SK-N-SH (cell line): ENCODE data around the gene SLC5A9. TPM values are rescaled to one million over a fixed set of nuclear protein-coding genes. Genes with fewer than 3 reads are reported as not detected.

Source experiments
- CTCF ChIA-PET: fragments of 300-600, 350-600 bp; formaldehyde crosslinking; extraction: SDS; loops from one replicate; lab custom pipeline; 2021; lab: Yijun Ruan, JAX
- POLR2A ChIA-PET: fragments of 350-600 bp; sonication (Branson Sonifier 250); formaldehyde crosslinking; extraction: SDS; loops from one replicate; lab custom pipeline; 2020; ENCODE audit warnings: antibody characterized with exemption, inconsistent platforms; lab: Yijun Ruan, JAX
- DNase-seq: peaks from one replicate; pipeline ENCODE4 v3.0.0; 2012
- H2AFZ ChIP-seq: fragments of 200-600 bp; sonication (generic); 2 replicates; pipeline ENCODE4 v1.8.1; 2016; ENCODE audit warnings: antibody characterized with exemption, mild to moderate bottlenecking, low read depth
- H3F3A ChIP-seq: fragments of 200-600 bp; sonication (generic); replicated peaks from 2 replicates; pipeline ENCODE3; 2016; ENCODE audit warnings: antibody characterized with exemption, mild to moderate bottlenecking; ENCODE audit not compliant: insufficient read depth
- H3K27ac ChIP-seq, 2 experiments: fragments of 200-500 bp in 1 of 2; fragments of 200-600 bp in 1 of 2; sonication (Bioruptor generic) in 1 of 2; sonication (generic), shearing (Covaris generic) in 1 of 2; 2 replicates each; pipeline versions ENCODE4 v1.5.1 to v1.6.1; 2014 to 2016; ENCODE audit warnings: low read depth in 2 of 2, inconsistent platforms in 1 of 2, low read length in 1 of 2, mild to moderate bottlenecking in 1 of 2, mixed read lengths in 1 of 2
- H3K27me3 ChIP-seq: fragments of 200-600 bp; sonication (generic), shearing (Covaris generic); 2 replicates; pipeline ENCODE4 v1.6.1; 2016; ENCODE audit warnings: mixed run types; ENCODE audit not compliant: insufficient read depth
- H3K36me3 ChIP-seq, 2 experiments: fragments of 200-500 bp in 1 of 2; fragments of 200-600 bp in 1 of 2; sonication (Bioruptor generic) in 1 of 2; sonication (generic) in 1 of 2; replicated peaks in 1 of 2; 2 replicates each; pipeline versions ENCODE3 to v1.5.1; 2014 to 2016; ENCODE audit warnings: low read length in 1 of 2, mild to moderate bottlenecking in 1 of 2; ENCODE audit not compliant: insufficient read depth in 2 of 2, control insufficient read depth in 1 of 2
- H3K4me1 ChIP-seq, 2 experiments: fragments of 200-500 bp in 1 of 2; fragments of 200-600 bp in 1 of 2; sonication (Bioruptor generic) in 1 of 2; sonication (generic), shearing (Covaris generic) in 1 of 2; 2 replicates each; pipeline versions ENCODE4 v1.5.1 to v1.6.1; 2014 to 2016; ENCODE audit warnings: low read depth in 1 of 2, low read length in 1 of 2, mixed run types in 1 of 2; ENCODE audit not compliant: insufficient read depth in 2 of 2, control insufficient read depth in 1 of 2
- H3K4me2 ChIP-seq: fragments of 200-600 bp; sonication (generic), shearing (Covaris generic); 2 replicates; pipeline ENCODE4 v1.6.1; 2017; ENCODE audit warnings: mixed run types
- H3K4me3 ChIP-seq, 2 experiments: fragments of 200-500 bp in 1 of 2; fragments of 200-600 bp in 1 of 2; sonication (Bioruptor generic) in 1 of 2; sonication (generic), shearing (Covaris generic) in 1 of 2; 2 replicates each; pipeline versions ENCODE4 v1.5.1 to v1.8.1; 2014 to 2016; ENCODE audit warnings: low read depth in 2 of 2, inconsistent platforms in 1 of 2, low read length in 1 of 2, mild to moderate bottlenecking in 1 of 2, mixed read lengths in 1 of 2, moderate library complexity in 1 of 2
- H3K79me2 ChIP-seq: fragments of 200-600 bp; sonication (generic); 2 replicates; pipeline ENCODE4 v1.8.1; 2017; ENCODE audit warnings: mild to moderate bottlenecking; ENCODE audit not compliant: insufficient read depth
- H3K9ac ChIP-seq: fragments of 200-600 bp; sonication (generic); 2 replicates; pipeline ENCODE4 v1.6.1; 2017; ENCODE audit warnings: mixed run types
- H3K9me2 ChIP-seq: fragments of 200-600 bp; sonication (generic); 2 replicates; pipeline ENCODE4 v1.6.1; 2017; ENCODE audit warnings: mixed run types
- H3K9me3 ChIP-seq: fragments of 200-600 bp; sonication (generic); 2 replicates; pipeline ENCODE4 v1.6.1; 2017; ENCODE audit warnings: mixed run types, mild to moderate bottlenecking, moderate library complexity
- H4K20me1 ChIP-seq: fragments of 200-600 bp; sonication (generic); 2 replicates; pipeline ENCODE4 v1.6.1; 2017; ENCODE audit warnings: mild to moderate bottlenecking, mixed run types; ENCODE audit not compliant: insufficient read depth
- CHD2 ChIP-seq: fragments of 150-350 bp; IDR thresholded peaks from 2 replicates; pipeline ENCODE4 v1.6.1; 2018; ENCODE audit warnings: low read length; ENCODE audit not compliant: partially characterized antibody
- EP300 ChIP-seq, 2 experiments: IDR thresholded peaks; 2 replicates each; pipeline versions ENCODE4 v1.4.0 to v1.6.1; 2012; ENCODE audit warnings: borderline replicate concordance in 1 of 2, low read depth in 1 of 2, low read length in 1 of 2
- EZH2phosphoT487 ChIP-seq: fragments of 200-600 bp; sonication (generic); IDR thresholded peaks from 2 replicates; pipeline ENCODE4 v1.6.1; 2017; ENCODE audit warnings: low read depth, mixed run types, mild to moderate bottlenecking, antibody characterized with exemption, moderate library complexity, borderline replicate concordance
- FOXJ3 ChIP-seq: sonication (generic); formaldehyde crosslinking; IDR thresholded peaks from 2 replicates; pipeline ENCODE4 v1.5.1; 2020; ENCODE audit warnings: mild to moderate bottlenecking, missing genetic modification reagents
- FOXM1 ChIP-seq: IDR thresholded peaks from 2 replicates; pipeline ENCODE4 v1.4.0; 2012; ENCODE audit warnings: low read depth, mild to moderate bottlenecking
- GABPA ChIP-seq: IDR thresholded peaks from 2 replicates; pipeline ENCODE4 v1.4.0; 2012; ENCODE audit warnings: low read depth, mild to moderate bottlenecking
- GATA2 ChIP-seq: sonication (generic); formaldehyde crosslinking; IDR thresholded peaks from 2 replicates; pipeline ENCODE4 v1.5.0; 2020; ENCODE audit warnings: mild to moderate bottlenecking, missing genetic modification reagents
- NRF1 ChIP-seq: IDR thresholded peaks from 2 replicates; pipeline ENCODE4 v1.6.1; 2012; ENCODE audit warnings: low read depth, mild to moderate bottlenecking, low read length
- PBX3 ChIP-seq: IDR thresholded peaks from 2 replicates; pipeline ENCODE4; 2012
- RCOR1 ChIP-seq: fragments of 150-350 bp; IDR thresholded peaks from 2 replicates; pipeline ENCODE4 v1.6.1; 2017; ENCODE audit warnings: antibody characterized with exemption, low read length
- RFX5 ChIP-seq: IDR thresholded peaks from 2 replicates; pipeline ENCODE4 v1.6.1; 2012; ENCODE audit warnings: mild to moderate bottlenecking, improper control_type of control experiment, low read length
- RXRA ChIP-seq: IDR thresholded peaks from 2 replicates; pipeline ENCODE4 v1.4.0; 2012; ENCODE audit warnings: low read depth, mild to moderate bottlenecking, borderline replicate concordance
- SIN3A ChIP-seq: IDR thresholded peaks from 2 replicates; pipeline ENCODE4 v1.6.1; 2012; ENCODE audit warnings: low read depth, mild to moderate bottlenecking, low read length, moderate library complexity, borderline replicate concordance
- SMC3 ChIP-seq: IDR thresholded peaks from 2 replicates; pipeline ENCODE4 v1.6.1; 2012; ENCODE audit warnings: low read depth, low read length, improper control_type of control experiment
- TAF1 ChIP-seq: IDR thresholded peaks from 2 replicates; pipeline ENCODE4 v1.6.1; 2012; ENCODE audit warnings: low read depth, mild to moderate bottlenecking, low read length, moderate library complexity, borderline replicate concordance
- USF2 ChIP-seq: fragments of 150-350 bp; IDR thresholded peaks from 2 replicates; pipeline ENCODE4 v1.6.1; 2017; ENCODE audit warnings: antibody characterized with exemption, low read length, low read depth, borderline replicate concordance
- ZBTB33 ChIP-seq: IDR thresholded peaks from 2 replicates; pipeline ENCODE4 v1.4.0; 2012; ENCODE audit warnings: low read depth, borderline replicate concordance
- WGBS: methylation state at CpG from one replicate; pipeline ENCODE4 v1.1.6; 2017; ENCODE audit warnings: low lambda C conversion rate; 5-methylcytosine and 5-hydroxymethylcytosine counted together
- polyA plus RNA-seq, 3 experiments: library from polyadenylated mRNA; depleted of rRNA; stranded (reverse); fragments of >200 nt; gene quantifications; 2 replicates each; pipeline ENCODE4 v1.2.3, GENCODE V29; 2012
- TF ChIP-seq, protein P1 (sequence below): IDR thresholded peaks from 2 replicates; pipeline ENCODE4 v1.4.0; 2012; ENCODE audit warnings: low read depth, borderline replicate concordance
- TF ChIP-seq, protein P2 (sequence below): IDR thresholded peaks from 2 replicates; pipeline ENCODE4 v1.6.1; 2012; ENCODE audit warnings: mild to moderate bottlenecking, low read depth, low read length, moderate library complexity
- TF ChIP-seq, protein P3 (sequence below): IDR thresholded peaks from 2 replicates; pipeline ENCODE4 v1.4.0; 2012; ENCODE audit warnings: low read depth

SLC5A9 gene
- polyA plus RNA-seq, 1 of the 3 experiments (the other 2 are of a cell fraction): not detected

DNA sequence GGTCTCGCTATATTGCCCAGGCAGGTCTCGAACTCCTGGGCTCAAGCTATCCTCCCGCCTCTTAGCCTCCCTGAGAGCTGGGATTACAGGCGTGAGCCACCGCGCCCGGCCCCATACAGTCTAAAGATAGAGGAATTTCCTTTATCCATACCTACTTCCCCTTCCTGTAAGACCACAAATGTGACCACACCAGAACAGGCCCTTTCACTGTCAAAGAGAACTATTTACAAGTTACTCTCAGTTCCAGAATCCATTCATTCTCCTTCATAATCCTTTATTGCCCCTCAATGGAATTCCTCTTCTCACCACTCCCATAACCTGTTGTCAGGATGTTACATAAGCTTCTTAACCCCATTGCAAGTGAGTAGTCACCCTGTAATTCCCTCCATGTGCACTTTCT, 26.3 kb upstream of the SLC5A9 start (continued):
- TF ChIP-seq USF2: no peak
- TF ChIP-seq SMC3: no peak
- no peak for TF ChIP-seq GATA2 (CRISPR knock-in tag)
- TF ChIP-seq RXRA: no peak

DNA sequence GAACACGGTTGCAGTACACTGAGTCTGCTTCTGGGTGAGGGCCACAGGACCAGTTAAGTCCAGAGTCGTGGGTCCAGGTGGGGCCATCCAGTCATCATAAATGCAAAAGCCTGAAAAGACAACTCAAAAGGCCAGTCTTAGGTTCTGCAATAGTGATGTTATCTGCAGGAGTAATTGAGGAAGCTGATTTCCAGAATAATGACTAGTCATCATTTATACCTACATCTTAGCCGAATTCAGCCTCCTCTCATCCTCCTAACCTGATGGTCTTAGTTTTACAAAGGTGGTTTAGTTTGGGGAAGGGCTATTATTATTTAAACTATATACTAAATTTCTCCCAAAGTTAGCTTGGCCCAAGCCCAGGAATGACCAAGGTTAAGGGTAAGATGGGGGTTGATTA, 23.5 kb upstream of the SLC5A9 start:
- TF ChIP-seq USF2: no peak
- TF ChIP-seq GABPA: no peak
- no peak for TF ChIP-seq EZH2phosphoT487
- TF ChIP-seq EP300 (IDR thresholded peaks at IDR 0.05; ENCODE audit: borderline replicate concordance in 1 of 2, low read depth in 1 of 2, low read length in 1 of 2): no peak
- TF ChIP-seq TAF1: no peak
- no peak for TF ChIP-seq SIN3A
- no peak for TF ChIP-seq NRF1
- TF ChIP-seq, protein P1, sequence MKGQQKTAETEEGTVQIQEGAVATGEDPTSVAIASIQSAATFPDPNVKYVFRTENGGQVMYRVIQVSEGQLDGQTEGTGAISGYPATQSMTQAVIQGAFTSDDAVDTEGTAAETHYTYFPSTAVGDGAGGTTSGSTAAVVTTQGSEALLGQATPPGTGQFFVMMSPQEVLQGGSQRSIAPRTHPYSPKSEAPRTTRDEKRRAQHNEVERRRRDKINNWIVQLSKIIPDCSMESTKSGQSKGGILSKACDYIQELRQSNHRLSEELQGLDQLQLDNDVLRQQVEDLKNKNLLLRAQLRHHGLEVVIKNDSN: no peak
- TF ChIP-seq PBX3: no peak
- no peak for TF ChIP-seq RXRA
- no peak for TF ChIP-seq RFX5
- TF ChIP-seq SMC3: no peak
- TF ChIP-seq RCOR1: no peak
- no peak for TF ChIP-seq CHD2
- no peak for TF ChIP-seq FOXM1
- TF ChIP-seq, protein P2, sequence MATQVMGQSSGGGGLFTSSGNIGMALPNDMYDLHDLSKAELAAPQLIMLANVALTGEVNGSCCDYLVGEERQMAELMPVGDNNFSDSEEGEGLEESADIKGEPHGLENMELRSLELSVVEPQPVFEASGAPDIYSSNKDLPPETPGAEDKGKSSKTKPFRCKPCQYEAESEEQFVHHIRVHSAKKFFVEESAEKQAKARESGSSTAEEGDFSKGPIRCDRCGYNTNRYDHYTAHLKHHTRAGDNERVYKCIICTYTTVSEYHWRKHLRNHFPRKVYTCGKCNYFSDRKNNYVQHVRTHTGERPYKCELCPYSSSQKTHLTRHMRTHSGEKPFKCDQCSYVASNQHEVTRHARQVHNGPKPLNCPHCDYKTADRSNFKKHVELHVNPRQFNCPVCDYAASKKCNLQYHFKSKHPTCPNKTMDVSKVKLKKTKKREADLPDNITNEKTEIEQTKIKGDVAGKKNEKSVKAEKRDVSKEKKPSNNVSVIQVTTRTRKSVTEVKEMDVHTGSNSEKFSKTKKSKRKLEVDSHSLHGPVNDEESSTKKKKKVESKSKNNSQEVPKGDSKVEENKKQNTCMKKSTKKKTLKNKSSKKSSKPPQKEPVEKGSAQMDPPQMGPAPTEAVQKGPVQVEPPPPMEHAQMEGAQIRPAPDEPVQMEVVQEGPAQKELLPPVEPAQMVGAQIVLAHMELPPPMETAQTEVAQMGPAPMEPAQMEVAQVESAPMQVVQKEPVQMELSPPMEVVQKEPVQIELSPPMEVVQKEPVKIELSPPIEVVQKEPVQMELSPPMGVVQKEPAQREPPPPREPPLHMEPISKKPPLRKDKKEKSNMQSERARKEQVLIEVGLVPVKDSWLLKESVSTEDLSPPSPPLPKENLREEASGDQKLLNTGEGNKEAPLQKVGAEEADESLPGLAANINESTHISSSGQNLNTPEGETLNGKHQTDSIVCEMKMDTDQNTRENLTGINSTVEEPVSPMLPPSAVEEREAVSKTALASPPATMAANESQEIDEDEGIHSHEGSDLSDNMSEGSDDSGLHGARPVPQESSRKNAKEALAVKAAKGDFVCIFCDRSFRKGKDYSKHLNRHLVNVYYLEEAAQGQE: no peak
- TF ChIP-seq ZBTB33: no peak
- TF ChIP-seq, protein P3, sequence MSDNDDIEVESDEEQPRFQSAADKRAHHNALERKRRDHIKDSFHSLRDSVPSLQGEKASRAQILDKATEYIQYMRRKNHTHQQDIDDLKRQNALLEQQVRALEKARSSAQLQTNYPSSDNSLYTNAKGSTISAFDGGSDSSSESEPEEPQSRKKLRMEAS: no peak
- no peak for TF ChIP-seq FOXJ3 (CRISPR knock-in tag)
- CTCF ChIA-PET: interaction anchor here (0.9 to 11.2 kb wide), 6 partner anchors 22 to 460 kb away, joined by 3 to 191 read pairs (median 6); no protein-coding TSS in a partner anchor
- WGBS: 19% methylated on average over 3 of the region's 3 CpGs
- no peak for DNase-seq
- H3K9me2 ChIP-seq: no peaks in the 10 kb centered on the region
- H3K9me3 ChIP-seq: no peaks in the 10 kb centered on the region
- H3K79me2 ChIP-seq: no peaks in the 10 kb centered on the region
- peaks cover 4% of the 10 kb centered on the region; the same call in 1 of the 2 replicates for H3K27me3 ChIP-seq
- H4K20me1 ChIP-seq: no peaks in the 10 kb centered on the region
- no peaks in the 10 kb centered on the region; a peak in 1 of 4 replicates for H3K4me1 ChIP-seq
- H3K27ac ChIP-seq: no peak overlapping the region
- no peak overlapping the region for H3K9ac ChIP-seq
- no peaks in the 10 kb centered on the region for H3F3A ChIP-seq
- H3K4me3 ChIP-seq: no peak overlapping the region
- H3K36me3 ChIP-seq: no peaks in the 10 kb centered on the region
- H2AFZ ChIP-seq: no peak overlapping the region
- POLR2A ChIA-PET: no interaction called here
- no peak overlapping the region for H3K4me2 ChIP-seq
